Testis (tissue), 2 donors: Measurements from ENCODE around the gene ERBIN.

Source experiments
- CTCF ChIP-seq, 3 experiments: fragments of 450-650 bp in 2 of 3; fragments of 200-600 bp in 1 of 3; sonication (generic) in 1 of 3; IDR thresholded peaks; one replicate each; pipeline ENCODE4 v1.5.1; 2016 to 2019; ENCODE audit warnings: antibody characterized with exemption in 3 of 3, mild to moderate bottlenecking in 2 of 3, moderate library complexity in 1 of 3
- POLR2A ChIP-seq: fragments of 450-650 bp; IDR thresholded peaks from one replicate; pipeline ENCODE4 v1.6.1; 2017; ENCODE audit warnings: antibody characterized with exemption, mild to moderate bottlenecking, moderate library complexity

GRCh38 chr5:66039296-66039695, 112.9 kb downstream of the ERBIN start:
- TF ChIP-seq CTCF (IDR thresholded peaks at IDR 0.05) (no peak), POLR2A (no peak)
